Limb (tissue), 2 donors: Measurements from ENCODE around the gene OR4A5.
"Not testable (repeated sequence)": the region's sequence is repeated elsewhere in the genome, so short reads cannot be mapped to it uniquely, and the experiment has no call there.

Experiments used
- DNase-seq, 2 donors: peaks; one replicate each; pipeline ENCODE4 v3.0.0-alpha.2; 2016; ENCODE audit errors: extremely low spot score in 2 of 2

The OR4A5 gene

DNA sequence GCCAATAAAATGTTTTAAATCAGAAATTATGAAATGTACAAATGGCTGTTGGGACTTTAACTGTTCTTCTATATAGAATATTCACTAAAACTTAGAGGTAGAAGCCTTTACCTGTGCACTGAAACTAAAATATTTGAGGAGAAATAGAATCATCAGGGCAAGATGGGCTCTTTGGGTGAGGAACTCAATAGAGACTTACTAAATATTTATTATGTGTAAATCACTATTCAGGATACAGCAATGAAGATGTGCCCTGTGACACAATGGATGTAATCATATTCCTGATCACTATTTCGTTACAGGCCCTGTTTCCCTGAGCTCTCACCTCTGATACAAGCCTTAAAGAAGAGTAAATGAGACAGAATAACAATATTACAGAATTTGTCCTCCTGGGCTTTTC lies at the start of gene OR4A5:
OR4A5 (plus strand) TSS at position 301 of the 400 bp plus-strand sequence; CDS start at position 354, 53 bp downstream.
- not testable (repeated sequence) for DNase-seq

GRCh38 chr11:54720094-54720493 lies 13.5 kb downstream of the OR4A5 start:
- DNase-seq = not testable (repeated sequence)
